Cardiac fibroblast (primary cell): ENCODE measurements around the gene SUGCT.
A peak's percentile ranks its signal among the peaks of the same experiment; 100 is the strongest.

ENCODE experiments used
- DNase-seq, 2 donors: peaks; one replicate each; pipeline versions ENCODE4 v3.0.0 to v3.0.0-alpha.2; 2010; ENCODE audit warnings: low read depth in 2 of 2
- H3K4me3 ChIP-seq, 2 donors: replicated peaks in 1 of 2; 1 replicate in 1 of 2; 2 replicates in 1 of 2; pipeline ENCODE4 v1.5.1; 2011; ENCODE audit warnings: low read depth in 2 of 2, low read length in 2 of 2, mild to moderate bottlenecking in 2 of 2, moderate library complexity in 1 of 2
- CTCF ChIP-seq: IDR thresholded peaks from one replicate; pipeline ENCODE4 v1.5.1; 2011; ENCODE audit warnings: low read depth, mild to moderate bottlenecking, low read length, inconsistent platforms

The SUGCT gene

DNA sequence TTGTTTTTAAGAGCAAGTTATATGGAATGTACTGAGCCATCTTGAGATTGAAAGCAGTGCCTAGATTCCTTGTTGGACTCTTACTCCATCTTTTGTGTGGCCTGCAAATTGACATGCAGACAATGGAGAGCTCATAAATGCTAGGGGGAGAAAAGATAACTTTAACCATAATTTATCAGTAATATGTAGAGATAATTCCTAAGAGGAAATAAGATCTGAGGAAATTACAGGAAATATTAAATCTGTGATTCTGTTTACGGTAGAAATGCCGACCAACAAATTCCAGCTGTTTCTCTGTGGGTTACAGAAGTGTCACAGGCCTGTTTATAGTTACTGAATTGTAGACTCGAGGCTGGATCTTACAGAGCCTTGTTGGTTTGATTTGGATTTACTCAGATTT, 348.0 kb downstream of the SUGCT start:
- H3K4me3 ChIP-seq: no peak overlapping the region
- TF ChIP-seq CTCF: no peak
- peak in 1 of 2 donors; percentile 38 for DNase-seq

- DNase-seq: peak in 1 of 2 donors; percentile 37
- no peak overlapping the region for H3K4me3 ChIP-seq
- peak; percentile 50 for TF ChIP-seq CTCF
Observed at GRCh38 chr7:40483630-40484029, 348.8 kb downstream of the SUGCT start.

GRCh38 chr7:40489844-40490602, 355.2 kb downstream of the SUGCT start:
- H3K4me3 ChIP-seq: no peak overlapping the region
- DNase-seq: no peak
- no peak for TF ChIP-seq CTCF

DNA sequence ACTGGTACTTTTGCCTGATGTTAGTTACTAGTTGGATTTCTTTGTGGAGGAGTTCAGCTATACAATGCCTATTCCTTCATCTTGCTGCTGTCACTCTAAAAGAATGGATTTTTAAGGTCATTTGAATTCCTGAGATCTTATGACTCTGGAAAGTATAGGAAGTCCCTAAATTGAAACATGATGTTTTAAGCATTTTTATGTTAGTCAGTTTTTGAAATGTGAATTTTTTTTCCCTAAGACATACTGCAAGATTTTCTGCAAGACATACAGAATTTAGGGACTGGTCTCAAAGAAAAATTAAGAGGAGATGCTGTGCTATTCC, 355.8 kb downstream of the SUGCT start:
- no peak for TF ChIP-seq CTCF
- DNase-seq: no peak
- H3K4me3 ChIP-seq: no peak overlapping the region

DNA sequence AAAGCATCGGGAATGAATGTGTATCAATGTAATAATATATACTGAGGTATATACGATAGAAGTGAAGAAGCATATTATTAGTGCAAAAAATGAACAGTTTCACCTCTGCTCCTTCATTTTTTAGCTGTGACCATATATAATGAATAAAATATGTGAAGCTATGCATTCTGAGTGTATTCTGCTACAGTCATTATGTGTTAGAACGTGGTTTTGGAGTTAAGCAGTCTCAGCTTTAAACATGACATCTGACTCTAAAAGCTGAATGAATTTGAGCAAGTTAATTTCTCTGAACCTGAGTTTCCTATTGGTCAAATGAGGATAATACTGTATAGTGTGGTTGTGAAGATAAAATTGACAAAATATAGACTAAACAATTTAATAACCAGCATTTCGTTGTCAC, 358.1 kb downstream of the SUGCT start:
- TF ChIP-seq CTCF: no peak
- no peak overlapping the region for H3K4me3 ChIP-seq
- no peak for DNase-seq

DNA sequence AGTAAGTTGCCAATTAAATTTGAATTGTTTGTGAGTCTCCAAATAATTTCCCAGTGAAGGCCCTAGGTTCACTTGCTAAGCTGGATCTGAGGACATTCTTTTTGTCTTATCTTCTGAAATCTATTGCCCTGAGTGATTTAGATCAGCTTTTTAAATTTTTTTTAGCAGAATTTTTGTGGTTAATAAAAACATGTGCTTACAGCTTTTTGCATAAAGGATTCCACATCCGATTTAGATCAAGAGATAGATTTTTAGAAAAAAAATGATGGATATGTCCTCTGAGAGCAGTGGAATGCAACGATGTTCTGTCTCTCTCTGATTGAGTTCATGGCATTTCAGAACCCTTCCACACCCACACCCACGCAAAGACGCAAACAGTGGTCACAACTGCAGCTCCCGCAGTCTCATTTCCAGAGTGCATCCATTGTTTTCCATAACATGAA, 358.8 kb downstream of the SUGCT start:
- TF ChIP-seq CTCF: no peak
- DNase-seq: peak in 1 of 2 donors; percentile 11
- no peak overlapping the region for H3K4me3 ChIP-seq
